22Rv1 (cell line): ENCODE measurements around the gene FARSB.

Experiments used
- ZFX ChIP-seq: fragments of 450-650 bp; IDR thresholded peaks from 2 replicates; pipeline ENCODE4 v1.6.1; 2017; ENCODE audit warnings: antibody characterized with exemption, borderline replicate concordance
- TF ChIP-seq, protein P1 (sequence below): fragments of 450-650 bp; IDR thresholded peaks from 2 replicates; pipeline ENCODE4 v1.5.1; 2017; ENCODE audit warnings: mild to moderate bottlenecking

DNA sequence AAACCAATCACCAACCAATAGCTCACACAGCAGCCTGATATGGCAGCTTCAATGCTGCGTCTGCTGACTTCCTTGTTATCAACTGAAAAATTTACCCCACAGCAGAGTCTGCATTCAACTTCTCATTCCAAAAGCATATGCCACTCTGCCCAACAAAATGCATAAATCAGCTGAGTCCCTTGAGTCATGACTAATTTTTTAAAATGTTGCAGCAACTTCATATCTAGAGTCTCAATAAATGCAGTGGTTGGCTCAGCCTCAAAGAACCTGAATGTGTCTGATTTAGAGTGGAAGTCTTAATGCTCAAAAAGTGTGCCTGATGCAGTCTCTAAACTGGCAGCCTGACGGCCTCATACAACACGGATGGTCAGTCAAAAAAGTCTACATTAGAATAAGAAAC is 46.5 kb downstream of the FARSB start:
- TF ChIP-seq, protein P1, sequence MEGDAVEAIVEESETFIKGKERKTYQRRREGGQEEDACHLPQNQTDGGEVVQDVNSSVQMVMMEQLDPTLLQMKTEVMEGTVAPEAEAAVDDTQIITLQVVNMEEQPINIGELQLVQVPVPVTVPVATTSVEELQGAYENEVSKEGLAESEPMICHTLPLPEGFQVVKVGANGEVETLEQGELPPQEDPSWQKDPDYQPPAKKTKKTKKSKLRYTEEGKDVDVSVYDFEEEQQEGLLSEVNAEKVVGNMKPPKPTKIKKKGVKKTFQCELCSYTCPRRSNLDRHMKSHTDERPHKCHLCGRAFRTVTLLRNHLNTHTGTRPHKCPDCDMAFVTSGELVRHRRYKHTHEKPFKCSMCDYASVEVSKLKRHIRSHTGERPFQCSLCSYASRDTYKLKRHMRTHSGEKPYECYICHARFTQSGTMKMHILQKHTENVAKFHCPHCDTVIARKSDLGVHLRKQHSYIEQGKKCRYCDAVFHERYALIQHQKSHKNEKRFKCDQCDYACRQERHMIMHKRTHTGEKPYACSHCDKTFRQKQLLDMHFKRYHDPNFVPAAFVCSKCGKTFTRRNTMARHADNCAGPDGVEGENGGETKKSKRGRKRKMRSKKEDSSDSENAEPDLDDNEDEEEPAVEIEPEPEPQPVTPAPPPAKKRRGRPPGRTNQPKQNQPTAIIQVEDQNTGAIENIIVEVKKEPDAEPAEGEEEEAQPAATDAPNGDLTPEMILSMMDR, result no peak
- no peak for TF ChIP-seq ZFX
